Cardiac septum (tissue), 1 donor: Measurements from ENCODE around the gene GOLPH3. TPM values are rescaled to one million over a fixed set of nuclear protein-coding genes. Genes with fewer than 3 reads are reported as not detected.
"Not testable (repeated sequence)": the region's sequence is repeated elsewhere in the genome, so short reads cannot be mapped to it uniquely, and the experiment has no call there.

Experiments used
- DNase-seq: peaks from one replicate; pipeline ENCODE4 v3.0.0-alpha.2; 2020; ENCODE audit warnings: low spot score
- intact Hi-C: fragments of 100-400 bp; cut with DNase I; formaldehyde crosslinking; loops from one replicate; pipeline ENCODE4 v1.14.0; 2022
- total RNA-seq: library from RNA; stranded (reverse); fragmentation: NEBNext Ultra II Directional; extraction: Animal tissue kit (Norgen Biotek cat#: 25700); gene quantifications from one replicate; pipeline ENCODE4 v1.2.1, GENCODE V29; 2021
- donor health status: DM: no; HTN: no; CAD: no.

The GOLPH3 gene
- total RNA-seq, 1 donor from 2014 or later = 52.0 TPM

DNA sequence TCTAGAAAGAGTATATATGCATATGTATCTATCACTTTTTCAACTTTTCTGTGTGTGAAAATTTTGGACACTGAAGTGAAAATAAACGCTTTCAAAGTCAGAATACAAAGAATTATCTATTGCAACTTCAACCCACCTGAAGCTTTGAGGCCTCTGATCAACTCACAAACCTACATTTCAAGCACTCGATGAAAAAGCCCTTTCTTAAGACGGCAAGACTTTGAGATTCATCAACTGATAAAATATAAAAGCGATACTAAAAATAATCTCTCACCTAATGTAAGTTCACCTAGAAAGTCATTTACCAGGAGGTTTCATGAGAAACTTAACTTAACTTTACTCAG is 1.2 kb downstream of the GOLPH3 start:
- no peak for DNase-seq
- intact Hi-C loops = loop anchor here (2.0 to 5.0 kb wide), 4 partner anchors 59 to 414 kb away; partner anchors contain the start of genes MTMR12 and SUB1

DNA sequence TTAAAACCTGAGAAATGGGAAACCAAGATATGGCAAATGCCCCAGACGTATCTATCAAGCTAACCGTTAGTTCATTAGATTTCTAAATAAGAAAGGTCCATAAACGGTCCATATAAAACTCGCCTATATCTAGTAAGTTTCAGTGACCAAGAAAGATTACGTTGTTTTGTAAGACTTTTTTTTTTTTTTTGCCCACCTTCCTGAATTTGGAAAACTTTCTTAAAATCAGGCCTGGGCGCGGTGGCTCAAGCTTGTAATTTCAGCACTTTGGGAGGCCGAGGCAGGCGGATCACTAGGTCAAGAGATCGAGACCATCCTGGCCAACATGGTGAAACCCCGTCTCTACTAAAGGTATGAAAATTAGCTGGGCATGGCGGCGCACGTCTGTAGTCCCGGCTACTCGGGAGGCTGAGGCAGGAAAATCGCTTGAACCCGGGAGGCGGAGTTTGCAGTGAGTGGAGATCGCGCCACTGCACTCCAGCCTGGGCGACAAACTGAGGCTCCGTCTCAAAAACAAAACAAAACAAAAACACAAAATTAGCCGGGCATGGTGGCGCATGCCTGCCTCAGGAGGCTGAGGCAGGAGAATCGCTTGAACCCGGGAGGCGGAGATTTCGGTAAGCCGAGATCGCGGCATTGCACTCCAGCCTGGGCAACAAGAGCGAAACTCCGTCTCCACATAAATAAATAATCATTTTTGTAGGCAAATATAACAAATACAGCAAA is 1.8 kb downstream of the GOLPH3 start:
- intact Hi-C loops = loop anchor here (2.0 to 5.0 kb wide), 4 partner anchors 60 to 415 kb away; partner anchors contain the start of genes MTMR12 and SUB1
- not testable (repeated sequence) for DNase-seq

DNA sequence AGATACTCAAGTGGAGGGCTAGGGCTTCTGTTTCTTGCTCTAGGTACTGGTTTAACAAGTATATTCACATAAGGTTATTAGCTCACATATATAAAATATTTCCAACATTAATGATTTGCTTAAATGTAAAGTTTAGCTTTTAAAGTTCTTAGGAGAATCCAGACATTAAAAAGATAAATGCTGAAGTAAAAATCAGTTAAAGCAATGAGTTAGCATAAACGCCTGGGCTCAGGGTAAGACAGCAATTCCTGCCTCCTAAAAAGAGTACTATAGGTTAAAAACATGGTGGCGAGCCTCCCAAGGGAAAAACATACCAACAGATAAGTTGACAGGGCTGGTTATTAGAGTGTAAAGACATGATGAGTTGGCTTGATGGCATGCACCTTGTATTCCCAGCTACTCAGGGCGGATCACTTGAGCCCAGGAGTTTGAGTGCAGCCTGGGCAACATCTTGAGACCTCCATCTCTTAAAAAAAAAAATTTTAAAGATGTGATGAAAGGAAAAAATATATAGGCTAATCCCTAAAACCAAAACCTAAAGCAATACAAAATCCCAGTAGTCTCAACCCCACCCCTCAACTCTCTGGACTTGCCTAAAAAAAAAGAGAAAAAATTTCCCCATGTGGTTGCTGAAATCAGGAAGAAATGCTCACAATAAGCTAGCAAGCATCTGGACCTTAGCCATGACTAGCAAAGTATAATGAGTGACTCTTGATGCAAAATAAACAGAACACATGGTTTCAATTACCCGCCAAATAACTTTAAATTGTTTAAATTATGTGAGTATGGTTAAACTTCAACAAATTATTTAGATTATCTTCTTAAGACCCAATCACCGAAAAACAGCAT is 3.6 kb downstream of the GOLPH3 start:
- intact Hi-C loops = loop anchor here (5.0 kb wide), 3 partner anchors 62 to 417 kb away; partner anchors contain the start of genes MTMR12 and SUB1

DNA sequence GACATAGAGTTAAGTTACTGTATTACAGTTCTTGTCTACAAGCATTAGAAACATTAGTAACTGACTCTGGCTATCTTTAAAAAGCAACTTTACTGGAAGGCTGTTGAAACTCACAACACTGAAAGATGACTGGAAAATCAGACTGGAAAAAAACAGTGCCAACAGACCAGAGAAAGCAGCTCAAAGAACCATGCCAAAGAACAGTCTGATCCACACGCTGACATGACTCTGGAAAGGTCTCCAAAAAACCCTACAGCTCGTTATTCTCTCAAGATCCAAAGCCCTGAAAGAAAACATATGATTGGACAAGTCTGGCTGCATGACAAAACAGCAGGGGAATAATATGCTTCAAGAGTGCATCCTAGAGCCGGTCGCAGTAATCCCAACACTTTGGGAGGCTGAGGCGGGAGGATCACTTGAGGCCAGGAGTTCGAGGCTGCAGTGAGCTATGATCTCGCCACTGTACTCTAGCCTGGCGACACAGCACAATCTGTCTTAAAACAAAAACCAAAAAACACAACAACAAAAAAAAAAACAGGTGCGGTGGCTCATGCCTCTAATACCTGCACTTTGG is 5.6 kb downstream of the GOLPH3 start:
- intact Hi-C loops = no loop called here
- DNase-seq = no peak

More for the DNA sequence above, 3.6 kb downstream of the GOLPH3 start:
- no peak for DNase-seq

DNA sequence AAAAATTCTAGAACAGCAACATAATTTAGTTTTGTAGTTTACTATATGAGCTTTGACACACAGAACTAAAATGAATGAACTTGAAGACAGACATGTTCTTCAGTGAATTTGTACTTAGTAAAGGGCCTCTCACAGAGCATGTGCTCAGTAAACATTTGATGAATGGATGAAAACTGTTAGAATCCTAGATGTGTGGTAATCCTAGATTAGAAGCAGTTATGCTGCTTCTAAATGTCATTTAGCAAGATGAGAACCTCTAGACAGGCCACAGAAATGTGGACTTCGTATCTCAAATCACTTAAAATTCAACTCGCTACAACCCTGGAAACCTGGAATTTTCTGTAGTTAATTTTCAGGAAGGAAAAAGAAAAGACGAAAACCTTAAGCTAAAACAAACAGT is 8.5 kb downstream of the GOLPH3 start:
- intact Hi-C loops = no loop called here
- no peak for DNase-seq

DNA sequence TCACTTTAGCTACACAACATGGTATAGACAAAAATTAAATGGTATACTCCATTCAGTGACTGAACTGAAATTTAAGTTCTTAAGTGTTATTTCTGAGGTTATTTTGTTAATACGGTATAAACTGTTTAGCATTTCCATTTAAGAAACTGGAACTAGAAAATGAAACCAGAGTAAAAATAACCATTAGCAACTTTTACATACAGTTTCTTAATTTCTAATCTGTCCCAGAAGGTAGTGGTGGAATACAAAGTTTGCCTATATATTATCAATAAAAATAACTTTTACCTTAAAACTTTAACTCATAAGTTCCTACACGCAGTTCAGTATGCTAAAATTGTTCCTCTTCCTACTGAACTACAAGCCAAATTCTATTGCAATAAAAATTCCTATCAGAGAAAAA is 10.3 kb downstream of the GOLPH3 start:
- no peak for DNase-seq
- intact Hi-C loops = no loop called here

DNA sequence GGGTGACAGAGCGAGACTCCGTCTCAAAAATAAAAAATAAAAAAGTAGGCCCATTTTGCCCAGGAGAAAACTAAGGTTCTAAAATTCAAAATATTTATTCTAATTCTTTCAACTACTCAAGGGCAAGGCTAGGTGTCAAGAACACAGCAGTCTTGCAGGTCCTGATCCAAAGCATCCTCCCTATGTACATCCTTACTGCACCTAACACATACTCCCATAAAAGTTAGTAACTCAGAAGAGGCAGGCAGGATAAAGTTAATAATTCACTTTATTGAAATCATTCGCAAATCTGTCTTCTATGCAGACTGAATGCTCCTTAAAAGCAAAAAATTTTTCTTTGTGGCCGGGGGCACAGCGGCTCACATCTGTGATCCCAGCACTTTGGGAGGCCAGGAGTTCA is 11.1 kb downstream of the GOLPH3 start:
- intact Hi-C loops = no loop called here
- no peak for DNase-seq

DNA sequence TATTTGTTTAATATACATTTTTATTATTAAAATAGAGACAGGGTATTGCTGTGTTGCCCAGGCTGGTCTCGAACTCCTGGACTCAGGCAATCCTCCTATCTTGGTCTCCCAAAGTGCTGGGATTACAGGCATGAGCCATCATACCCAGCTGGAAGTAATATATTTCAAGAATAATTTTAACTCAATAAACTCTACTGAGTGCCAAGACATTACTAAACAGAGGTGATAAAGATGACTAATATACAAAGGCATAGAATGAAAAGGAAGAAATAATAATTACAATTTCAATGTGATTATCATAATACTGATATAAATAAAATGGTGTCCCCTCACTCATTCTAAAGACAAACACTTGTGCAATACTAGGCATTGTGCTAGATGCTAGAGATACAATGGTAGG is 13.9 kb downstream of the GOLPH3 start:
- no peak for DNase-seq
- intact Hi-C loops = no loop called here

DNA sequence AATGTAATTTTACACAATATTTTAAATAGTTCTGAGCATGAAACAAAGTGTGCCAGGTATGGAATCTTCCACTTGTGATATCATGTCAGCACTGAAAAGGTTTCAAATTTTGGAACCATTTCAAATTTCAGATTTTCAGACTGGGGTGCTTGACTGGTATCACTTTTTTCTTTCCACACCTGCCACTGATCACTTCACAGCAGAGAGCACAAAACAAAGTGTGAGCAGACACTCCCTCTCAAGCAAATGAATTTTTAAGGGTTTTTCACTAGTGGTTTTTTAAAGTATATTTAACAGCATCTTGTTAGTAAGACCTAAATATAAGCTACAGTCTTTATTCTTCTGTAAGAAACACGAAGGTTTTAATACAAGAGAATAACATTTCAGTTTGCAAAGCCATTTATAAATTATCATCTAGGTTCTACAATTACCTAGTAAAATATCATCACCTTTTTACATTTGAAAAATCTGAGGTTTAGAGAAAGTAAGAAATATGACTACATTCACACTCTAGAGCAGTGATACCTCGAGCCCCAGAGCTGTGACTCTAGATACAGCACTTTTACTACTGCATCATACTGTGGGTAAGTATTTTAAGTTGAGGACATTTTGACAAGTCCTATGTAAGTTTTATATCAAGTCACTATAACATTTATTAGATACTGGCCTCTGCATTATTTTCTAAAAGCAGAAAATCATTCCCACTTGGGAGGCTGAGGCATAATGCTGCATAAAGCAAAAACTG is 14.6 kb downstream of the GOLPH3 start:
- no peak for DNase-seq
- intact Hi-C loops = no loop called here

DNA sequence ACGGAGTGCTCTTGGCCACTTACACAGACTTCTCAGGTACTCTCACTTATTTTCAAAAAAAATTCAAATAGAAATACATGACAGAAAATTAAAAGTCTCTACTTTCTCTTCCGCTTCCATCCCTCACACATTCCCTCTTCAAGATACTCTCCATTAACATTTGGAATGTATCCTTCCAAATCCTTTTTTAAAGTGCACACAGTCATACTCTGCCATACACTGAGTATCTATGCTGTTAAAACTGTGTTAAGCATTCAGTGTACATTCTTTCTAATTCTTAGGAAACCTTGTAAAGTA is 15.5 kb downstream of the GOLPH3 start:
- intact Hi-C loops = no loop called here
- DNase-seq = no peak

DNA sequence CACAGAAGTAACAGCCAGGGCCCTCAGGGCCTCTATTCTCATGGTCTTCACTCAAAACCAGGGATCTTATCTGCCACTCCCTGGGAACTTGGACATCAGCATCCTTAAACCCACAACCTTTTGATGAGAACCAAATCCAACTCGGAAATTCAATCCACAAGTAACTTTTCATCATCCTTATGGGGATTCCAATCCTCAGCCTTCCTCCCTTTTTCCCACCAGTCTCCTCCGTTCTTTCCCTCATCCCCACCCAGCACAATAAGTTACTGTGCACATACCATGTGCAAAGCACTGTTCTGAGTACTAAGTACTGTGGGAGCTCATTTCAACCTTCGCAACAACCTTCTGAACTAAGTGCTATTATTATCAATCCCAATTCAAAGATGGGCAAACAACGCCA is 17.0 kb downstream of the GOLPH3 start:
- intact Hi-C loops = no loop called here
- DNase-seq = no peak

DNA sequence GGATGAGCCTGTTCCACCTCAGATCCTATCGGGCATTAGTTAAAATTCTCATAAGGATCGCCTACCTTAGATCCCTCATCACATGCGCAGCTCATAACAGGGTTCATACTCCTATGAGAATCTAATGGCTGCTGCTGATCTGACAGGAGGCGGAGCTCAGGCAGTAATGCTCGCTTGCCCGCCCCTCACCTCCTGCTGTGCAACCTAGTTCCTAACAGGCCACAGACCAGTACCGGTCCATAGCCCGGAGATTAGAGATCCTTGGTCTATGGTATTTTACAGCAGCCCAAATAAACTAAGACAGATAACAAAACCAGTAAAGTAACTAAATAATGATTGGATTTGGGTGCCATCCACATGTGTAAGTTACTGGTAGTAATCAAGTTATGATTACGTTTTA is 17.5 kb downstream of the GOLPH3 start:
- intact Hi-C loops = no loop called here
- DNase-seq = no peak

DNA sequence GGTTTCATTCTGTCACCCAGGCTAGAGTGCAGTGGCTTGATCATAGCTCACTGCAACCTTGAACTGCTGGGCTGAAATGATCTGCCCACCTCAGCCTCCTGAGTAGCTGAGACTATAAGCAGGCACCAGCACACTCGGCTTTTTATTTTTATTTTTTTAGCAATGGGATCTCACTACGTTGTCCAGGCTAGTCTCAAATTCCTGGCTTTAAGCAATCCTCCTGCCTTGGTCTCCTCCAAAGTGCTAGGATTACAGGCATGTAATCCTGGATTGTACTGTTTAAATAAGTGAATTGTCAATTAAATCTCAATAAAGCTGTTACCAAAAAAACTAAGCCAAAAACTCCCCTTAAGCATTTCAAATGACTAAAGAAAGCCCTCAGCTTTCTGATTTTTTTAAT is 18.9 kb downstream of the GOLPH3 start:
- intact Hi-C loops = no loop called here
- DNase-seq = no peak

DNA sequence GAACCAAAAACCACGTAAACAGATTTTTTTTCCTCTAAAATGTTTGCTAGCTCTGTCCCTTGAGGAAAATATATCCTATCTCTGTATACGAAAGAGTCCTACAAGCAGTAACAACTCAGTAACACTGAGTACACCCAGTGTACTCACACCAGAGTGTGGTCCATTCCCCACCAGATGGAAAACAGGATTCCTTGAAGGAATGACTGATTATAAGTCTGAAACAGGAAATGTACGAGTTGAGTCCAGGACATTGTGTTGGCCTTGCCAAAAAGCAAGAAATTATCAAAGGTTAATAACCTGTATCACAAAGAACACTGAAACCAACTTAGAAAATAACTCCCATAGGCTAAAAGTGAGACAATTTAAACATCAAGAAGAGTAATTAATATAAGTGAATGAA is 20.4 kb downstream of the GOLPH3 start:
- intact Hi-C loops = no loop called here
- DNase-seq = no peak

DNA sequence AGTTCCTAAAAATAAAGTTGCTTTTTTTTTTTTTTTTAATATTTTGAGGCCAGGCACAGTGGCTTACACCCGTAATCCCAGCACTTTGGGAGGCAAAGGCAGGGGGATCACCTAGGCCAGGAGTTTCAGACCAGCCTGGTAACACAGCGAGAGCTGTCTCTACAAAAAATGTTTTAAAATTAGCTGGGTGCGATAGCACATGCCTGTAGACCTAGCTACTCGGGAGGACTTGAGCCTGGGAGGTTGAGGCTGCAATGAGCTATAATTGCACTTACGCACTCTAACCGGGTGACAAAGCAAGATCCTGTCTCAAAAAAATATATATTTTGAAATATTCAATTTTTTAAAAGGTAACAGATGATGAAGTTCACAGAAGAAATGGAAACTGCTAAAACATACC is 22.9 kb downstream of the GOLPH3 start:
- DNase-seq = no peak
- intact Hi-C loops = no loop called here

DNA sequence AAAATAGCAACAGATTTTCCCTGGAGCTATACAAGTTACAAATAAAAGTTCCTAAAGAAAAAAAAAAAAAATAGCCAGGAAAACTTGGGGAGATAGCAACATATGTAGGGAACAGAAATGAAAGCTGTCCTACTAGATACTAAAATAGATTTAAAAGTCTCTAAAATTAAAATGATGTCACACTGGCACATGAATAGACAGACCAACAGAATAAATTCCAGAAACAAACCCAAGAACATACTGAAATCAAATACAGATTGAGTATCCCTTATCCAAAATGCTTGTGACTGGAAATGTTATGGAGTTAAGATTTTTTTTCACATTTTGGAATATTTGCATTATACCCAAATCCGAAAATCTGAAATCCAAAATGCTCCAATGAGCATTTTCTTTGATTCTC is 23.8 kb downstream of the GOLPH3 start:
- no peak for DNase-seq
- intact Hi-C loops = no loop called here

DNA sequence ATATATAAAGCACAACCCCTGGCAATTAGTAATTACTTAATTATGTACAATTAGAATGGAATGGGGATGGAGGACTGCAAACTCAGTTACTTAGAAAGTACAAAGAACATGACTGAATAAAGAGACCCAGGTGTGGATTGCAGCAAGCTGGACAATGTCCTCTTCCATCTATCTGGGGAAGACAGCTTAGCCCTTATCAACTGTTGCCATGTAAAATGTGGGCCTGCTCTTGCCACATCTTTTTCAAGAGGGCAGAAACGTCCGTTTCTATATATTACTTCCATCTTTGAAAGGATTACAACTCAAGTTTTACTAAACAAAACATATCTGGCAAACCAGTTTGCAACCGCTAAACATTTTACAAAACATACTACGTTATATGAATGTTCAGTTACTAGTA is 26.2 kb downstream of the GOLPH3 start:
- DNase-seq = no peak

DNA sequence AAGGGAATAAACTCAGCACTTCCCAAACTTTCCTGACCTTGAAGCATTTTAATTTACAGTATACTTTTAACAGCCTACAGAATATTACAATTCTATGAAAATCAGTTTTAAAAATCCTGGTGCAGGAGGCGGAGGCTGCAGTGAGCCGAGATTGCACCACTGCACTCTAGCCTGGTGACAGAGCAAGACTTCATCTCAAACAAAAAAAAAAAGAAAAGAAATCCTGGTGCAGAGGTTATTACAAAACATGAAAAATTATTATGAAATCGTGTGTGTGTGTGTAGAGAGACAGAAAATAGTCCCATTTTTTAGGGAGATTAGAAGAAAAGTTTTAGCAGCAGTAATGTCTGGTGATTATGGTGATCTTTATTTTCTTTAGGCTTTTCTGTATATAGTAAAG is 26.9 kb downstream of the GOLPH3 start:
- no peak for DNase-seq
- intact Hi-C loops = no loop called here

More for the DNA sequence above, 26.2 kb downstream of the GOLPH3 start:
- intact Hi-C loops = no loop called here

DNA sequence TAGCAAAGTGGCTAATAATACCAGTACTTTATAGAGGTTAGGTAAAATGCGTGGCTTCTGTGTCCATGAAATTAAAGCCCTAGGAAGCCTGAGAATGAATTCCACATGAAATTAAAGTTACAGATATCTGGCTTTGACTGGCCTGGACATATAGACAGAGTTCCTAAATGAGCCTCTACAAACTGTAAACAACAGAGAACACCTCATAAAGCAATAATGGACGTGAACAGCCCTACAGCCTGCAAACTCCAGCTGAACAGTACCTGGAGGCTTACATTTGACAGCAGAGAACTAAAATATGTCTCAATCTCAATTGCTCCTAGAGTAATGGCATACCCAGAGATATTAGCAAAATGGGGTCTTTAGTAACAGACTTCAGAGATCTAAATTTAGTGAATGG is 28.7 kb downstream of the GOLPH3 start:
- no peak for DNase-seq
- intact Hi-C loops = no loop called here
